Vagina (tissue), 2 donors: Measurements from ENCODE around the gene AKR1D1.

Experiments
- POLR2A ChIP-seq, 2 donors: fragments of 450-650 bp; IDR thresholded peaks; one replicate each; pipeline ENCODE4 v1.6.1; 2017; ENCODE audit warnings: antibody characterized with exemption in 2 of 2, mild to moderate bottlenecking in 2 of 2, moderate library complexity in 2 of 2
- TF ChIP-seq, protein P1 (sequence below), 3 experiments: fragments of 450-650 bp in 2 of 3; fragments of 200-600 bp in 1 of 3; sonication (generic) in 1 of 3; IDR thresholded peaks; one replicate each; pipeline ENCODE4 v1.5.1; 2017 to 2019; ENCODE audit warnings: antibody characterized with exemption in 3 of 3, mild to moderate bottlenecking in 2 of 3, moderate library complexity in 2 of 3

DNA sequence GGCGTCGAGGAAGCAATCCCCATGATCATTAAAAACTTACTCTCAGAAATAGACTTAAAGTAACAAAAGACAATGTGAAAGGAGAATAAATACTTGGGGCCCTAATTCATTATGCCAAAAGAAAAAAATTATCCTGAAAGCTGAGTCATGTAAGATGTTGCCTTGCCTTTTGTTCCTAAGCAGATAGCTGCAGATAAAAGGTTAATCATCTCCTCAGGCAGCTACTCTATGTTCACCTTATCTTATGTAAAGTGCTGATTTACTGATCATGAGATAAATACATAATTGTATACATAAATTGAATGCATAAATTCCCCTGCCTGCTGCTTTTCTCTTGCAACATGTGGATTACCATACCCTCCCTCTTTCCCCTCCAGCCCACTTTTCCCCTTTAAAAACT, 46.3 kb upstream of the AKR1D1 start:
- no peak for TF ChIP-seq POLR2A (IDR thresholded peaks at IDR 0.05)
- TF ChIP-seq, protein P1, sequence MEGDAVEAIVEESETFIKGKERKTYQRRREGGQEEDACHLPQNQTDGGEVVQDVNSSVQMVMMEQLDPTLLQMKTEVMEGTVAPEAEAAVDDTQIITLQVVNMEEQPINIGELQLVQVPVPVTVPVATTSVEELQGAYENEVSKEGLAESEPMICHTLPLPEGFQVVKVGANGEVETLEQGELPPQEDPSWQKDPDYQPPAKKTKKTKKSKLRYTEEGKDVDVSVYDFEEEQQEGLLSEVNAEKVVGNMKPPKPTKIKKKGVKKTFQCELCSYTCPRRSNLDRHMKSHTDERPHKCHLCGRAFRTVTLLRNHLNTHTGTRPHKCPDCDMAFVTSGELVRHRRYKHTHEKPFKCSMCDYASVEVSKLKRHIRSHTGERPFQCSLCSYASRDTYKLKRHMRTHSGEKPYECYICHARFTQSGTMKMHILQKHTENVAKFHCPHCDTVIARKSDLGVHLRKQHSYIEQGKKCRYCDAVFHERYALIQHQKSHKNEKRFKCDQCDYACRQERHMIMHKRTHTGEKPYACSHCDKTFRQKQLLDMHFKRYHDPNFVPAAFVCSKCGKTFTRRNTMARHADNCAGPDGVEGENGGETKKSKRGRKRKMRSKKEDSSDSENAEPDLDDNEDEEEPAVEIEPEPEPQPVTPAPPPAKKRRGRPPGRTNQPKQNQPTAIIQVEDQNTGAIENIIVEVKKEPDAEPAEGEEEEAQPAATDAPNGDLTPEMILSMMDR (IDR thresholded peaks at IDR 0.05): no peak
